Fibroblast of villous mesenchyme (primary cell): ENCODE results near the gene DAB2IP. TPM values are rescaled to one million over a fixed set of nuclear protein-coding genes. Genes with fewer than 3 reads are reported as not detected.

ENCODE experiments used
- DNase-seq: peaks from one replicate; pipeline ENCODE4 v3.0.0-alpha.2; 2010; ENCODE audit warnings: low read depth
- H3K4me3 ChIP-seq: 2 replicates; pipeline ENCODE4 v1.5.1; 2011; ENCODE audit warnings: low read depth, mild to moderate bottlenecking, low read length
- CTCF ChIP-seq: IDR thresholded peaks from 2 replicates; pipeline ENCODE4 v1.5.1; 2012; ENCODE audit warnings: low read depth, mild to moderate bottlenecking, low read length; ENCODE audit not compliant: insufficient read depth
- total RNA-seq: library from RNA; depleted of rRNA; stranded (reverse); fragments of >200 nt; gene quantifications from 2 replicates; pipeline ENCODE4 v1.2.3, GENCODE V29; 2012

DAB2IP gene
- total RNA-seq, 1 donor, result 47.9 TPM

- no peak overlapping the region for H3K4me3 ChIP-seq
- TF ChIP-seq CTCF, result no peak
- DNase-seq, result no peak
Measured at GRCh38 chr9:121756474-121757280, 105.2 kb downstream of the DAB2IP start.

GRCh38 chr9:121757281-121757585 is 105.8 kb downstream of the DAB2IP start:
- TF ChIP-seq CTCF, result no peak
- no peak for DNase-seq
- no peak overlapping the region for H3K4me3 ChIP-seq

- H3K4me3 ChIP-seq, result no peak overlapping the region
- TF ChIP-seq CTCF, result no peak
- no peak for DNase-seq
Measured at GRCh38 chr9:121758693-121759092, 107.3 kb downstream of the DAB2IP start.

GRCh38 chr9:121759996-121760395 is 108.6 kb downstream of the DAB2IP start:
- no peak overlapping the region for H3K4me3 ChIP-seq
- no peak for DNase-seq
- TF ChIP-seq CTCF, result no peak

- no peak overlapping the region for H3K4me3 ChIP-seq
- no peak for TF ChIP-seq CTCF
- no peak for DNase-seq
Measured at GRCh38 chr9:121760571-121760970, 109.1 kb downstream of the DAB2IP start.

- H3K4me3 ChIP-seq, result no peak overlapping the region
- DNase-seq, result no peak
- TF ChIP-seq CTCF, result no peak
Measured at GRCh38 chr9:121763131-121763530, 111.7 kb downstream of the DAB2IP start.
